Adrenal gland (tissue), 12 donors: ENCODE data around the gene RAPGEF3. TPM values are rescaled to one million over a fixed set of nuclear protein-coding genes. Genes with fewer than 3 reads are reported as not detected.

Experiments
- DNase-seq, 7 donors: peaks; one replicate each; pipeline ENCODE4 v3.0.0-alpha.2; 2019 to 2020
- H3K27ac ChIP-seq, 5 donors: fragments of 200-600 bp; sonication (generic) in 4 of 5; 1 replicate in 3 of 5; 2 replicates in 2 of 5; pipeline versions ENCODE4 v1.5.1 to v1.8.0; 2016 to 2020; ENCODE audit warnings: mild to moderate bottlenecking in 1 of 5
- H3K27me3 ChIP-seq: fragments of 200-600 bp; 2 replicates; pipeline ENCODE4 v1.8.0; 2021
- H3K36me3 ChIP-seq, 2 donors: fragments of 200-600 bp; replicated peaks in 1 of 2; 1 replicate in 1 of 2; 2 replicates in 1 of 2; pipeline versions ENCODE4 v1.5.1 to v1.8.0; 2018 to 2022
- H3K4me1 ChIP-seq, 2 donors: fragments of 200-600 bp; replicated peaks in 1 of 2; 1 replicate in 1 of 2; 2 replicates in 1 of 2; pipeline versions ENCODE4 v1.5.1 to v1.8.0; 2018 to 2021
- H3K4me3 ChIP-seq, 4 donors: fragments of 200-600 bp; sonication (generic) in 3 of 4; one replicate each; pipeline ENCODE4 v1.5.1; 2016 to 2018
- H3K9me3 ChIP-seq, 3 donors: fragments of 200-600 bp; sonication (generic) in 1 of 3; replicated peaks in 1 of 3; 1 replicate in 2 of 3; 2 replicates in 1 of 3; pipeline versions ENCODE4 v1.5.1 to v1.8.0; 2016 to 2021
- CTCF ChIP-seq, 6 experiments: fragments of 450-650 bp in 4 of 6; fragments of 200-600 bp in 2 of 6; sonication (generic) in 1 of 6; IDR thresholded peaks; 1 replicate in 5 of 6; 2 replicates in 1 of 6; pipeline versions ENCODE4 v1.5.1 to v1.8.0; 2016 to 2021; ENCODE audit warnings: antibody characterized with exemption in 6 of 6, mild to moderate bottlenecking in 2 of 6, moderate library complexity in 1 of 6
- POLR2A ChIP-seq, 2 donors: fragments of 450-650 bp; IDR thresholded peaks; one replicate each; pipeline ENCODE4 v1.6.1; 2017; ENCODE audit warnings: antibody characterized with exemption in 2 of 2, mild to moderate bottlenecking in 2 of 2, moderate library complexity in 1 of 2
- WGBS, 4 donors: extraction: QIAGEN DNeasy Blood & Tissue Kit in 2 of 4; methylation state at CpG; one replicate each; pipeline versions ENCODE4 v1.1.5 to v1.1.7; 2013 to 2017; 5-methylcytosine and 5-hydroxymethylcytosine counted together
- intact Hi-C, 2 donors: fragments of 100-400 bp; cut with DNase I; formaldehyde crosslinking; loops; one replicate each; pipeline versions ENCODE4 v1.14.1 to v1.15.0; 2022 to 2023
- polyA plus RNA-seq, 3 donors: library from polyadenylated mRNA; stranded (reverse); fragments of 200-250 nt in 2 of 3; fragments of 350-450 nt in 1 of 3; fragmentation: Illumina TruSeq in 1 of 3; extraction: RNeasy Lipid Tissue Mini Kit (QIAGEN cat#74804) in 1 of 3; gene quantifications; one replicate each; pipeline ENCODE4 v1.2.3, GENCODE V29; 2013 to 2014
- total RNA-seq, 9 donors: library from RNA; depleted of rRNA in 4 of 9; stranded (reverse); fragments of >200 nt in 4 of 9; fragments of 120-200 nt in 1 of 9; fragmentation: NEBNext Ultra II Directional in 1 of 9; extraction: Animal tissue kit (Norgen Biotek cat#: 25700) in 1 of 9; gene quantifications; one replicate each; pipeline versions ENCODE4 v1.1.0 to v1.2.4, GENCODE V29; 2013 to 2023
- donor health status: healthy with polysubstance abuse.
- donor health status: Bipolar disorder and iron deficiency.
- donor health status: DM: yes; HTN: yes; CAD: no.
- donor health status: DM: no; HTN: no; CAD: no.
- donor health status: DM: no; HTN: no; CAD: no.
- donor health status: DM: yes; HTN: yes; CAD: no.

RAPGEF3 gene
- total and polyA plus RNA-seq, 12 donors = 1.4 to 69.4 (median 9.3) TPM

GRCh38 chr12:47711448-47711847, 47.2 kb downstream of the RAPGEF3 start:
- Histone ChIP-seq H3K27ac (no peak overlapping the region), H3K9me3 (no peaks in the 10 kb centered on the region), H3K36me3 (no peaks in the 10 kb centered on the region), H3K4me3 (no peak overlapping the region), H3K27me3 (no peaks in the 10 kb centered on the region), H3K4me1 (peaks cover 10 to 31% of the 10 kb centered on the region in 2 donors)
- TF ChIP-seq CTCF (IDR thresholded peaks at IDR 0.05) = no peak
- TF ChIP-seq POLR2A (IDR thresholded peaks at IDR 0.05) = no peak
- no peak for DNase-seq
- intact Hi-C loops = loop anchor here in 1 of 2 donors (5.0 to 10.0 kb wide), 2 partner anchors 56 to 233 kb away; no protein-coding TSS in a partner anchor
- 88 to 100% (median 93%) methylated on average over 2 to 5 of the region's 5 CpGs for WGBS, 4 donors

GRCh38 chr12:47710278-47710677, 48.4 kb downstream of the RAPGEF3 start:
- Histone ChIP-seq H3K27me3 (no peaks in the 10 kb centered on the region), H3K9me3 (no peaks in the 10 kb centered on the region), H3K4me1 (peaks cover 7 to 22% of the 10 kb centered on the region in 2 donors), H3K27ac (no peak overlapping the region), H3K36me3 (no peaks in the 10 kb centered on the region), H3K4me3 (no peak overlapping the region)
- TF ChIP-seq POLR2A (IDR thresholded peaks at IDR 0.05) = no peak
- DNase-seq = no peak
- intact Hi-C loops = loop anchor here in 1 of 2 donors (5.0 to 10.0 kb wide), 2 partner anchors 57 to 235 kb away; no protein-coding TSS in a partner anchor

- Histone ChIP-seq H3K27ac (no peak overlapping the region), H3K4me1 (peaks cover 6 to 22% of the 10 kb centered on the region in 2 donors), H3K36me3 (no peaks in the 10 kb centered on the region), H3K9me3 (no peaks in the 10 kb centered on the region), H3K4me3 (no peak overlapping the region), H3K27me3 (no peaks in the 10 kb centered on the region)
- intact Hi-C loops = loop anchor here in 1 of 2 donors (5.0 to 10.0 kb wide), 2 partner anchors 58 to 235 kb away; no protein-coding TSS in a partner anchor
- TF ChIP-seq CTCF (IDR thresholded peaks at IDR 0.05) (no peak), POLR2A (IDR thresholded peaks at IDR 0.05) (no peak)
- 74 to 89% (median 79%) methylated on average over 2 of the region's 2 CpGs for WGBS, 4 donors
- no peak for DNase-seq
These were observed 49.0 kb downstream of the RAPGEF3 start for GRCh38 chr12:47709671-47710070.

GRCh38 chr12:47709237-47709636, 49.4 kb downstream of the RAPGEF3 start:
- Histone ChIP-seq H3K9me3 (no peaks in the 10 kb centered on the region), H3K27ac (no peak overlapping the region), H3K36me3 (no peaks in the 10 kb centered on the region), H3K4me1 (peaks cover 6 to 21% of the 10 kb centered on the region in 2 donors), H3K27me3 (no peaks in the 10 kb centered on the region), H3K4me3 (no peak overlapping the region)
- intact Hi-C loops = no loop called here
- 82 to 90% (median 88%) methylated on average over 4 of the region's 4 CpGs for WGBS, 4 donors
- TF ChIP-seq CTCF (IDR thresholded peaks at IDR 0.05) = no peak
- DNase-seq = no peak

GRCh38 chr12:47707905-47708543, 50.7 kb downstream of the RAPGEF3 start:
- no peaks in the 10 kb centered on the region for H3K36me3 ChIP-seq
- intact Hi-C loops = no loop called here
- DNase-seq = no peak
- peaks cover 6 to 21% of the 10 kb centered on the region in 2 donors for H3K4me1 ChIP-seq
- no peak for TF ChIP-seq POLR2A (IDR thresholded peaks at IDR 0.05)
- no peak for TF ChIP-seq CTCF (IDR thresholded peaks at IDR 0.05)
- WGBS, 4 donors = 63 to 68% (median 65%) methylated on average over 5 of the region's 5 CpGs
- peak overlapping the region in 1 of 5 donors; percentile 9 for H3K27ac ChIP-seq
- H3K9me3 ChIP-seq = no peaks in the 10 kb centered on the region
- no peaks in the 10 kb centered on the region for H3K27me3 ChIP-seq
- no peak overlapping the region for H3K4me3 ChIP-seq
